SH-SY5Y (cell line): ENCODE measurements around the gene ANKRD63.

Experiments
- GATA2 ChIP-seq: IDR thresholded peaks from 2 replicates; pipeline ENCODE4 v1.6.1; 2011; ENCODE audit warnings: mild to moderate bottlenecking, low read depth, low read length
- GATA3 ChIP-seq: IDR thresholded peaks from 2 replicates; pipeline ENCODE4 v1.6.1; 2011; ENCODE audit warnings: low read depth, mild to moderate bottlenecking, low read length, moderate library complexity

GRCh38 chr15:40281057-40281800, 1.6 kb downstream of the ANKRD63 start:
- TF ChIP-seq GATA2 (no peak), GATA3 (no peak)
